Astrocyte of the spinal cord (primary cell): Measurements from ENCODE around the gene ANO3.

Experiments
- DNase-seq: peaks from one replicate; pipeline ENCODE4 v3.0.0; 2011; ENCODE audit warnings: low read depth, low spot score
- H3K4me3 ChIP-seq: 2 replicates; pipeline ENCODE4 v1.5.1; 2011; ENCODE audit warnings: low read depth, mild to moderate bottlenecking, low read length, moderate library complexity
- CTCF ChIP-seq: IDR thresholded peaks from 2 replicates; pipeline ENCODE4 v1.5.1; 2012; ENCODE audit warnings: low read depth, mild to moderate bottlenecking, low read length, inconsistent platforms
- in situ Hi-C: cut with HindIII; loops from 2 replicates; pipeline ENCODE4 v1.10.0; 2017; ENCODE audit warnings: low sequenced_read_pairs

The ANO3 gene

GRCh38 chr11:26708736-26709456 lies 377.0 kb downstream of the ANO3 start:
- H3K4me3 ChIP-seq, result no peak overlapping the region
- no peak for DNase-seq
- in situ Hi-C loops, result no loop called here
- no peak for TF ChIP-seq CTCF

- TF ChIP-seq CTCF, result no peak
- DNase-seq, result no peak
- in situ Hi-C loops, result no loop called here
- no peak overlapping the region for H3K4me3 ChIP-seq
These were observed 378.6 kb downstream of the ANO3 start for GRCh38 chr11:26710489-26710888.

- DNase-seq, result no peak
- TF ChIP-seq CTCF, result no peak
- in situ Hi-C loops, result no loop called here
- no peak overlapping the region for H3K4me3 ChIP-seq
These were observed 380.6 kb downstream of the ANO3 start for GRCh38 chr11:26712497-26712896.
